HepG2 (cell line): ENCODE results near the gene FAM168A. TPM values are rescaled to one million over a fixed set of nuclear protein-coding genes. Genes with fewer than 3 reads are reported as not detected.

Experiments used
- GATAD2A ChIP-seq: IDR thresholded peaks from 2 replicates; pipeline ENCODE4 v1.6.1; 2016
- HES4 ChIP-seq: sonication (generic); formaldehyde crosslinking; IDR thresholded peaks from 2 replicates; pipeline ENCODE4 v1.9.0; 2021; ENCODE audit warnings: mild to moderate bottlenecking, missing genetic modification reagents, borderline replicate concordance
- MIER2 ChIP-seq: IDR thresholded peaks from 2 replicates; pipeline ENCODE4 v1.6.1; 2016; ENCODE audit warnings: missing biosample characterization, missing genetic modification reagents
- NR2F6 ChIP-seq, 2 experiments: IDR thresholded peaks; 2 replicates each; pipeline ENCODE4 v1.6.1; 2016; ENCODE audit warnings: antibody characterized with exemption in 1 of 2, mild to moderate bottlenecking in 1 of 2
- PLRG1 ChIP-seq: fragments of 450-650 bp; conservative IDR thresholded peaks from 2 replicates; pipeline ENCODE4 v1.6.1; 2016
- REPIN1 ChIP-seq: sonication (generic); formaldehyde crosslinking; IDR thresholded peaks from 2 replicates; pipeline ENCODE4 v1.8.0; 2022; ENCODE audit warnings: missing genetic modification reagents, low read depth, mild to moderate bottlenecking, borderline replicate concordance
- SIX1 ChIP-seq: sonication (generic); formaldehyde crosslinking; IDR thresholded peaks from 2 replicates; pipeline ENCODE4 v1.4.0; 2020; ENCODE audit warnings: missing genetic modification reagents, borderline replicate concordance
- SMARCE1 ChIP-seq: fragments of 450-650 bp; IDR thresholded peaks from 2 replicates; pipeline ENCODE4 v1.6.1; 2017; ENCODE audit warnings: borderline replicate concordance
- TP53 ChIP-seq: sonication (generic); formaldehyde crosslinking; conservative IDR thresholded peaks from 2 replicates; pipeline ENCODE4 v1.4.0; 2020; ENCODE audit warnings: missing genetic modification reagents
- TSC22D2 ChIP-seq: sonication (generic); formaldehyde crosslinking; IDR thresholded peaks from 2 replicates; pipeline ENCODE4 v1.5.1; 2020; ENCODE audit warnings: missing genetic modification reagents, mild to moderate bottlenecking, borderline replicate concordance
- ZC3H4 ChIP-seq: sonication (generic); formaldehyde crosslinking; IDR thresholded peaks from 2 replicates; pipeline ENCODE4 v1.4.0; 2020; ENCODE audit warnings: missing genetic modification reagents, borderline replicate concordance
- ZNF724P ChIP-seq: sonication (generic); formaldehyde crosslinking; IDR thresholded peaks from 2 replicates; pipeline ENCODE4 v1.8.0; 2022; ENCODE audit warnings: missing genetic modification reagents, borderline replicate concordance
- ZNF776 ChIP-seq: sonication (generic); formaldehyde crosslinking; IDR thresholded peaks from 2 replicates; pipeline ENCODE4 v1.4.0; 2020; ENCODE audit warnings: mild to moderate bottlenecking, missing genetic modification reagents
- polyA plus RNA-seq, 8 experiments: library from polyadenylated mRNA; depleted of rRNA in 3 of 8; stranded (reverse) in 7 of 8; unstranded in 1 of 8; fragments of >200 nt; fragmentation: Illumina TruSeq in 4 of 8; extraction: Trizol in 4 of 8; gene quantifications; 2 replicates each; pipeline versions ENCODE4 v1.2.1 to v1.2.3, GENCODE V29; 2011 to 2016; ENCODE audit warnings: low read depth in 4 of 8, missing spikeins in 1 of 8, mixed read lengths in 1 of 8; ENCODE audit not compliant: insufficient read depth in 1 of 8
- total RNA-seq, 5 experiments: library from RNA; depleted of rRNA; stranded (reverse); fragments of >200 nt; fragmentation: Illumina TruSeq; extraction: Trizol; gene quantifications; 2 replicates each; pipeline ENCODE4 v1.2.3, GENCODE V29; 2016; ENCODE audit warnings: low read depth in 1 of 5
- TF ChIP-seq, protein P1 (sequence below): sonication (generic); formaldehyde crosslinking; IDR thresholded peaks from 2 replicates; pipeline ENCODE4 v1.8.1; 2023; ENCODE audit warnings: mild to moderate bottlenecking, missing genetic modification reagents, borderline replicate concordance
- TF ChIP-seq, protein P2 (sequence below): IDR thresholded peaks from 2 replicates; pipeline ENCODE4 v1.6.1; 2016; ENCODE audit warnings: mild to moderate bottlenecking
- TF ChIP-seq, protein P3 (sequence below): sonication (generic); formaldehyde crosslinking; IDR thresholded peaks from 2 replicates; pipeline ENCODE4 v1.4.0; 2020; ENCODE audit warnings: mild to moderate bottlenecking, low read depth, missing genetic modification reagents
- TF ChIP-seq, protein P4 (sequence below): sonication (generic); formaldehyde crosslinking; IDR thresholded peaks from 2 replicates; pipeline ENCODE4 v1.4.0; 2020; ENCODE audit warnings: missing genetic modification reagents, borderline replicate concordance
- TF ChIP-seq, protein P5 (sequence below), 2 experiments: IDR thresholded peaks; 2 replicates each; pipeline ENCODE4 v1.6.1; 2011 to 2012; ENCODE audit warnings: low read length in 2 of 2, borderline replicate concordance in 1 of 2, low read depth in 1 of 2, mild to moderate bottlenecking in 1 of 2, moderate library complexity in 1 of 2
- TF ChIP-seq, protein P6 (sequence below): sonication (generic); formaldehyde crosslinking; IDR thresholded peaks from 2 replicates; pipeline ENCODE4 v1.8.0; 2023; ENCODE audit warnings: mild to moderate bottlenecking, missing genetic modification reagents
- TF ChIP-seq, protein P7 (sequence below): sonication (generic); formaldehyde crosslinking; IDR thresholded peaks from 2 replicates; pipeline ENCODE4 v1.4.0; 2020; ENCODE audit warnings: missing genetic modification reagents

FAM168A gene
- total and polyA plus RNA-seq, 2 of the 13 experiments (the other 11 are each of a cell fraction or from before 2014, with no cell fraction given), result 13.9 to 15.8 TPM

DNA sequence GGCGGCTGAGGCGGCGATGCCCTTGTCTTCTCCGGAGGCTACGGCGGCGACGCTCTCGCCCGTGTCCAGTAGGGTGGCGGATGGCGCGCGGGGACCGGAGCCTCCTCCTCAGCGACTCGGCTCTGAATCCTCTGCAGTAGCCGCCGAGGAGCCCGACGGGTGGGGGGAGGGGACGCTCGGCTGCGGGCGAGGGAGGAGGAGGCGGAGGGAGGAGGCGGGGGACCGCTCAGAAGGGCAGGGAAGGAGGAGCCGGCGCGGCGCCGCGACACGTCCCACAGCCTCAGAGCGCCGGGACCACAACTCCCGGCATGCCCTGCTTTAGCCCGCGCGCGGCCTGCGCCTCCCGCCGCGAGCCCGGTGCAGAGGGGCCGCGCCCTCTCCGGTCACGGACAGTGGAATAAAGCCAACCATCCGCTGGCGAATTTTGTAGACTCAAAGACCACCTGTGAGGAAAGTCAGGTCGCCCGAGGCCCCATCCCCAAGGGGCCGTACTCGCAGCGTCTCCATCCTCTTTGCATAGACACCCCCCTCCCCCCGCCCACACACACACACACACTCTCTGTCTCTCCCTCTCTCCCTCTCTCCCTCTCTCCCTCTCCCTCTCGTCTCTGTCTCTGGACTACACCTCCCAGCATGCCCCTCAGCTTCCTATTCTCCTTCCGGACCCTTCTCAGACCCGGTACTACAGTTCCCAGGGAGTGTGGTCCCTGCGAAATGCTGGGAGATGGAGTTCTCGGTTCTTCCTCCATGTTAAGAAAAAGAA is at the start of gene FAM168A (continued):
- TF ChIP-seq ZNF776 (CRISPR knock-in tag), result no peak
- TF ChIP-seq, protein P1, sequence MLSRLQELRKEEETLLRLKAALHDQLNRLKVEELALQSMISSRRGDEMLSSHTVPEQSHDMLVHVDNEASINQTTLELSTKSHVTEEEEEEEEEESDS (CRISPR knock-in tag), result peak; percentile 89; the same call in 1 of the 2 replicates
- peak; percentile 24; the same call in 1 of the 2 replicates for TF ChIP-seq GATAD2A (CRISPR knock-in tag)
- TF ChIP-seq, protein P2, sequence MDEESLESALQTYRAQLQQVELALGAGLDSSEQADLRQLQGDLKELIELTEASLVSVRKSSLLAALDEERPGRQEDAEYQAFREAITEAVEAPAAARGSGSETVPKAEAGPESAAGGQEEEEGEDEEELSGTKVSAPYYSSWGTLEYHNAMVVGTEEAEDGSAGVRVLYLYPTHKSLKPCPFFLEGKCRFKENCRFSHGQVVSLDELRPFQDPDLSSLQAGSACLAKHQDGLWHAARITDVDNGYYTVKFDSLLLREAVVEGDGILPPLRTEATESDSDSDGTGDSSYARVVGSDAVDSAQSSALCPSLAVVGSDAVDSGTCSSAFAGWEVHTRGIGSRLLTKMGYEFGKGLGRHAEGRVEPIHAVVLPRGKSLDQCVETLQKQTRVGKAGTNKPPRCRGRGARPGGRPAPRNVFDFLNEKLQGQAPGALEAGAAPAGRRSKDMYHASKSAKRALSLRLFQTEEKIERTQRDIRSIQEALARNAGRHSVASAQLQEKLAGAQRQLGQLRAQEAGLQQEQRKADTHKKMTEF, result peak; percentile 90
- TF ChIP-seq, protein P3, sequence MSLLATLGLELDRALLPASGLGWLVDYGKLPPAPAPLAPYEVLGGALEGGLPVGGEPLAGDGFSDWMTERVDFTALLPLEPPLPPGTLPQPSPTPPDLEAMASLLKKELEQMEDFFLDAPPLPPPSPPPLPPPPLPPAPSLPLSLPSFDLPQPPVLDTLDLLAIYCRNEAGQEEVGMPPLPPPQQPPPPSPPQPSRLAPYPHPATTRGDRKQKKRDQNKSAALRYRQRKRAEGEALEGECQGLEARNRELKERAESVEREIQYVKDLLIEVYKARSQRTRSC (CRISPR knock-in tag), result no peak
- no peak for TF ChIP-seq TP53 (CRISPR knock-in tag)
- TF ChIP-seq, protein P4, sequence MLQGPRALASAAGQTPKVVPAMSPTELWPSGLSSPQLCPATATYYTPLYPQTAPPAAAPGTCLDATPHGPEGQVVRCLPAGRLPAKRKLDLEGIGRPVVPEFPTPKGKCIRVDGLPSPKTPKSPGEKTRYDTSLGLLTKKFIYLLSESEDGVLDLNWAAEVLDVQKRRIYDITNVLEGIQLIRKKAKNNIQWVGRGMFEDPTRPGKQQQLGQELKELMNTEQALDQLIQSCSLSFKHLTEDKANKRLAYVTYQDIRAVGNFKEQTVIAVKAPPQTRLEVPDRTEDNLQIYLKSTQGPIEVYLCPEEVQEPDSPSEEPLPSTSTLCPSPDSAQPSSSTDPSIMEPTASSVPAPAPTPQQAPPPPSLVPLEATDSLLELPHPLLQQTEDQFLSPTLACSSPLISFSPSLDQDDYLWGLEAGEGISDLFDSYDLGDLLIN (CRISPR knock-in tag), result no peak
- TF ChIP-seq, protein P5, sequence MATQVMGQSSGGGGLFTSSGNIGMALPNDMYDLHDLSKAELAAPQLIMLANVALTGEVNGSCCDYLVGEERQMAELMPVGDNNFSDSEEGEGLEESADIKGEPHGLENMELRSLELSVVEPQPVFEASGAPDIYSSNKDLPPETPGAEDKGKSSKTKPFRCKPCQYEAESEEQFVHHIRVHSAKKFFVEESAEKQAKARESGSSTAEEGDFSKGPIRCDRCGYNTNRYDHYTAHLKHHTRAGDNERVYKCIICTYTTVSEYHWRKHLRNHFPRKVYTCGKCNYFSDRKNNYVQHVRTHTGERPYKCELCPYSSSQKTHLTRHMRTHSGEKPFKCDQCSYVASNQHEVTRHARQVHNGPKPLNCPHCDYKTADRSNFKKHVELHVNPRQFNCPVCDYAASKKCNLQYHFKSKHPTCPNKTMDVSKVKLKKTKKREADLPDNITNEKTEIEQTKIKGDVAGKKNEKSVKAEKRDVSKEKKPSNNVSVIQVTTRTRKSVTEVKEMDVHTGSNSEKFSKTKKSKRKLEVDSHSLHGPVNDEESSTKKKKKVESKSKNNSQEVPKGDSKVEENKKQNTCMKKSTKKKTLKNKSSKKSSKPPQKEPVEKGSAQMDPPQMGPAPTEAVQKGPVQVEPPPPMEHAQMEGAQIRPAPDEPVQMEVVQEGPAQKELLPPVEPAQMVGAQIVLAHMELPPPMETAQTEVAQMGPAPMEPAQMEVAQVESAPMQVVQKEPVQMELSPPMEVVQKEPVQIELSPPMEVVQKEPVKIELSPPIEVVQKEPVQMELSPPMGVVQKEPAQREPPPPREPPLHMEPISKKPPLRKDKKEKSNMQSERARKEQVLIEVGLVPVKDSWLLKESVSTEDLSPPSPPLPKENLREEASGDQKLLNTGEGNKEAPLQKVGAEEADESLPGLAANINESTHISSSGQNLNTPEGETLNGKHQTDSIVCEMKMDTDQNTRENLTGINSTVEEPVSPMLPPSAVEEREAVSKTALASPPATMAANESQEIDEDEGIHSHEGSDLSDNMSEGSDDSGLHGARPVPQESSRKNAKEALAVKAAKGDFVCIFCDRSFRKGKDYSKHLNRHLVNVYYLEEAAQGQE (IDR thresholded peaks at IDR 0.05; ENCODE audit: borderline replicate concordance in 1 of 2, low read depth in 1 of 2, low read length in 2 of 2), result no peak
- no peak for TF ChIP-seq ZNF724P
- TF ChIP-seq PLRG1, result no peak
- TF ChIP-seq SIX1 (CRISPR knock-in tag), result no peak
- peak; percentile 52 for TF ChIP-seq MIER2 (CRISPR knock-in tag)
- TF ChIP-seq TSC22D2 (CRISPR knock-in tag), result no peak
- TF ChIP-seq NR2F6 (IDR thresholded peaks at IDR 0.05), result 0 out of 2 replicates have a peak, but pooled peaks have one; percentile 27
- peak; percentile 39; the same call in 1 of the 2 replicates for TF ChIP-seq NR2F6 (CRISPR knock-in tag; IDR thresholded peaks at IDR 0.05)
- peak; percentile 75 for TF ChIP-seq REPIN1 (CRISPR knock-in tag)
- TF ChIP-seq, protein P6, sequence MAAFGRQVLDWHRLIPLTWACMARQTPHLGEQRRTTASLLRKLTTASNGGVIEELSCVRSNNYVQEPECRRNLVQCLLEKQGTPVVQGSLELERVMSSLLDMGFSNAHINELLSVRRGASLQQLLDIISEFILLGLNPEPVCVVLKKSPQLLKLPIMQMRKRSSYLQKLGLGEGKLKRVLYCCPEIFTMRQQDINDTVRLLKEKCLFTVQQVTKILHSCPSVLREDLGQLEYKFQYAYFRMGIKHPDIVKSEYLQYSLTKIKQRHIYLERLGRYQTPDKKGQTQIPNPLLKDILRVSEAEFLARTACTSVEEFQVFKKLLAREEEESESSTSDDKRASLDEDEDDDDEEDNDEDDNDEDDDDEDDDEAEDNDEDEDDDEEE, result no peak
- TF ChIP-seq, protein P7, sequence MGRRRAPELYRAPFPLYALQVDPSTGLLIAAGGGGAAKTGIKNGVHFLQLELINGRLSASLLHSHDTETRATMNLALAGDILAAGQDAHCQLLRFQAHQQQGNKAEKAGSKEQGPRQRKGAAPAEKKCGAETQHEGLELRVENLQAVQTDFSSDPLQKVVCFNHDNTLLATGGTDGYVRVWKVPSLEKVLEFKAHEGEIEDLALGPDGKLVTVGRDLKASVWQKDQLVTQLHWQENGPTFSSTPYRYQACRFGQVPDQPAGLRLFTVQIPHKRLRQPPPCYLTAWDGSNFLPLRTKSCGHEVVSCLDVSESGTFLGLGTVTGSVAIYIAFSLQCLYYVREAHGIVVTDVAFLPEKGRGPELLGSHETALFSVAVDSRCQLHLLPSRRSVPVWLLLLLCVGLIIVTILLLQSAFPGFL, result no peak
- TF ChIP-seq ZC3H4 (CRISPR knock-in tag), result no peak
- TF ChIP-seq SMARCE1, result no peak
- TF ChIP-seq HES4 (CRISPR knock-in tag), result no peak
